Mammary epithelial cell (primary cell): ENCODE results near the gene SOS2.

Source experiments
- CTCF ChIP-seq, 2 donors: IDR thresholded peaks in 1 of 2; conservative IDR thresholded peaks in 1 of 2; 2 replicates each; pipeline ENCODE4 v1.5.1; 2011 to 2012; ENCODE audit warnings: inconsistent platforms in 2 of 2, low read length in 2 of 2, mild to moderate bottlenecking in 2 of 2, control low read depth in 1 of 2, low read depth in 1 of 2; ENCODE audit not compliant: insufficient read depth in 1 of 2; ENCODE audit errors: extremely low read depth in 1 of 2
- EZH2 ChIP-seq: IDR thresholded peaks from 2 replicates; pipeline ENCODE4 v1.6.1; 2012; ENCODE audit warnings: low read length, inconsistent platforms, borderline replicate concordance

GRCh38 chr14:50084666-50085065 is 146.7 kb downstream of the SOS2 start:
- TF ChIP-seq CTCF (conservative IDR thresholded peaks at IDR 0.05 in 1 of 2, IDR thresholded peaks at IDR 0.05 in 1 of 2; ENCODE audit: extremely low read depth in 1 of 2, insufficient read depth in 1 of 2, low read depth in 1 of 2, low read length in 2 of 2) (no peak), EZH2 (no peak)
